Heart left ventricle (tissue), 16 donors: ENCODE data around the gene FMN2. TPM values are rescaled to one million over a fixed set of nuclear protein-coding genes. Genes with fewer than 3 reads are reported as not detected.

Experiments used
- ATAC-seq, 4 donors: fragments of 200-7000 bp; cut with Tn5 transposase; one replicate each; pipeline ENCODE4 v1.9.1; 2020 to 2022; ENCODE audit warnings: moderate library complexity in 4 of 4, mild to moderate bottlenecking in 3 of 4, moderate number of reproducible peaks in 1 of 4
- DNase-seq, 5 donors: peaks; one replicate each; pipeline ENCODE4 v3.0.0-alpha.2; 2020
- H3K27ac ChIP-seq, 12 donors: fragments of 200-600 bp; sonication (generic) in 4 of 12; one replicate each; pipeline versions ENCODE4 v1.5.0 to v1.8.0; 2016 to 2022; ENCODE audit warnings: mild to moderate bottlenecking in 2 of 12
- H3K27me3 ChIP-seq, 9 donors: fragments of 200-600 bp; sonication (generic) in 2 of 9; one replicate each; pipeline versions ENCODE4 v1.5.1 to v1.8.0; 2016 to 2022; ENCODE audit warnings: mild to moderate bottlenecking in 3 of 9
- H3K36me3 ChIP-seq, 9 donors: fragments of 200-600 bp; sonication (generic) in 2 of 9; one replicate each; pipeline versions ENCODE4 v1.5.0 to v1.8.0; 2018 to 2022; ENCODE audit warnings: mild to moderate bottlenecking in 2 of 9
- H3K4me1 ChIP-seq, 12 donors: fragments of 200-600 bp; sonication (generic) in 4 of 12; one replicate each; pipeline versions ENCODE4 v1.5.0 to v1.8.0; 2016 to 2022; ENCODE audit warnings: mild to moderate bottlenecking in 3 of 12
- H3K4me3 ChIP-seq, 12 donors: fragments of 200-600 bp; sonication (generic) in 4 of 12; one replicate each; pipeline versions ENCODE4 v1.5.0 to v1.8.0; 2017 to 2022; ENCODE audit warnings: mild to moderate bottlenecking in 9 of 12, moderate library complexity in 4 of 12
- H3K9me3 ChIP-seq, 12 donors: fragments of 200-600 bp; sonication (generic) in 4 of 12; one replicate each; pipeline versions ENCODE4 v1.5.0 to v1.8.0; 2016 to 2022; ENCODE audit warnings: mild to moderate bottlenecking in 1 of 12
- POLR2A ChIP-seq, 2 donors: fragments of 450-650 bp; IDR thresholded peaks; one replicate each; pipeline ENCODE4 v1.6.1; 2017; ENCODE audit warnings: antibody characterized with exemption in 2 of 2, mild to moderate bottlenecking in 2 of 2, moderate library complexity in 2 of 2
- WGBS, 4 donors: extraction: QIAGEN DNeasy Blood & Tissue Kit in 2 of 4; methylation state at CpG; one replicate each; pipeline versions ENCODE4 v1.1.5 to v1.1.7; 2013 to 2018; 5-methylcytosine and 5-hydroxymethylcytosine counted together
- intact Hi-C, 10 donors: fragments of 100-400 bp; cut with DNase I; formaldehyde crosslinking; loops; one replicate each; pipeline versions ENCODE4 v1.11.1 to v1.14.2; 2022
- polyA plus RNA-seq, 2 donors: library from polyadenylated mRNA; stranded (reverse); fragments of 200-250 nt; gene quantifications; one replicate each; pipeline ENCODE4 v1.2.3, GENCODE V29; 2013
- total RNA-seq, 9 donors: library from RNA; depleted of rRNA in 2 of 9; stranded (reverse); fragments of >200 nt in 2 of 9; fragmentation: NEBNext Ultra II Directional in 3 of 9; extraction: Animal tissue kit (Norgen Biotek cat#: 25700) in 3 of 9; gene quantifications; one replicate each; pipeline versions ENCODE4 v1.1.0 to v1.2.4, GENCODE V29; 2016 to 2023
- TF ChIP-seq, protein P1 (sequence below), 12 donors: fragments of 200-600 bp; sonication (generic) in 4 of 12; IDR thresholded peaks; one replicate each; pipeline versions ENCODE4 v1.5.0 to v1.8.0; 2018 to 2022; ENCODE audit warnings: antibody characterized with exemption in 12 of 12, mild to moderate bottlenecking in 5 of 12
- donor health status: ischemic (EF 13 %, LVEDD 7.1; RV severe dilation, severe dysfunction).
- donor health status: healthy with polysubstance abuse.
- donor health status: DM: no; HTN: yes; CAD: no.
- donor health status: DM: no; HTN: no; CAD: no.
- donor health status: ischemic (EF 25% LVEDD 6.9; RV normal size, moderate dysfunction).
- donor health status: ischemic (EF 25% LVEDD 5.7; RV mildly dilated, moderate dysfunction).
- donor health status: healthy.
- donor health status: DM: yes; HTN: yes; CAD: no.
- donor health status: ischemic (EF 35%, LVEDD 5.7; RV mildly dilated, moderate dysfunction).
- donor health status: nonischemic (EF 11% LVEDD 7.7; RV severe dilation, severe dysfunction).
- donor health status: DM: yes; HTN: yes; CAD: no.
- donor health status: PGD.
- donor health status: ischemic (EF 29% LVEDD 5.4; RV normal size, mild dysfunction).
- donor health status: nonischemic (EF 23%, LVEDD 6.1; RV moderate dilation, normal function).

Gene FMN2
- total and polyA plus RNA-seq, 11 donors, result 0.11 to 1.9 (median 0.31) TPM; not detected in 8

DNA sequence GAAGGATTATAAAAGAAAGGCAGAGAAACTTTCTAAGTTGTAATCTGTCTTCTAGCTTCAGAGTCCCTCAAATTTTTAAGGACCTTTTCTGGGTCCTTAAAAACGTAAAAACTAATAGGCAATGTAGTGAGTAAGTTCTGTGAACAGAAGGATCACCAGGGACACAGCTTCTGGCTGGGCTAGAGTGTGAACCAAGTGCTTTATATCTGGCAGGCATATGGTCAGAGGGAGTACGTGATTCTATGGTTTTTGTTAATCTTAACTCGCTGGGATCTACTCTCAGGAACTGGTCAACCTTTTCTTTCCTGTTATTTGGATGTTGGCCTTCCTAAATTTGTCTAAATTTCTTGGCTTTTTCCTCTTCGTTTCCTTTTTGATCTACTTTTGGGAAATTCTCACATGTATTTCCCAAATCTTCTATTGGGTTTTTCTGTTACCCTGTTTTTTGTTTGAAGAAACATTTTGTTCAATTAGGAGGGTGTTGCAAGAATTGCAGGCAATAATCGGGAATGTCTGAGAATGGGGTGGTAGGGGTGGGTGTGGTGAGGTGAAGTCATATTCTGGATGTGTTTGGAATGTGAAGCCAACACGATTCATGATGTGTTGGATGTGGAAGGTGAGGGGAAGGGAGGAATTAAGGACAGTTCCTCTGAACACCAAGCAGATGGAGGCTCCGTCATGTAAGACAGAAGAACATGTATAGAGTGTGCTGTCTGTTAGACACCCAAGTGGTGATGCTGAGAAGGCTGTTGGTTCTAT is 193.2 kb downstream of the FMN2 start:
- 68 to 72% (median 70%) methylated on average over 7 of the region's 7 CpGs for WGBS, 4 donors
- DNase-seq (no peak), ATAC-seq (no peak)
- no peak overlapping the region for H3K27ac ChIP-seq
- no peaks in the 10 kb centered on the region for H3K36me3 ChIP-seq
- H3K4me1 ChIP-seq, result no peaks in the 10 kb centered on the region
- intact Hi-C loops, result no loop called here
- H3K27me3 ChIP-seq, result no peaks in the 10 kb centered on the region
- peaks cover 0 to 6% (median 0%) of the 10 kb centered on the region in 12 donors for H3K9me3 ChIP-seq
- no peak overlapping the region for H3K4me3 ChIP-seq
- TF ChIP-seq POLR2A (IDR thresholded peaks at IDR 0.05), result no peak
- TF ChIP-seq, protein P1, sequence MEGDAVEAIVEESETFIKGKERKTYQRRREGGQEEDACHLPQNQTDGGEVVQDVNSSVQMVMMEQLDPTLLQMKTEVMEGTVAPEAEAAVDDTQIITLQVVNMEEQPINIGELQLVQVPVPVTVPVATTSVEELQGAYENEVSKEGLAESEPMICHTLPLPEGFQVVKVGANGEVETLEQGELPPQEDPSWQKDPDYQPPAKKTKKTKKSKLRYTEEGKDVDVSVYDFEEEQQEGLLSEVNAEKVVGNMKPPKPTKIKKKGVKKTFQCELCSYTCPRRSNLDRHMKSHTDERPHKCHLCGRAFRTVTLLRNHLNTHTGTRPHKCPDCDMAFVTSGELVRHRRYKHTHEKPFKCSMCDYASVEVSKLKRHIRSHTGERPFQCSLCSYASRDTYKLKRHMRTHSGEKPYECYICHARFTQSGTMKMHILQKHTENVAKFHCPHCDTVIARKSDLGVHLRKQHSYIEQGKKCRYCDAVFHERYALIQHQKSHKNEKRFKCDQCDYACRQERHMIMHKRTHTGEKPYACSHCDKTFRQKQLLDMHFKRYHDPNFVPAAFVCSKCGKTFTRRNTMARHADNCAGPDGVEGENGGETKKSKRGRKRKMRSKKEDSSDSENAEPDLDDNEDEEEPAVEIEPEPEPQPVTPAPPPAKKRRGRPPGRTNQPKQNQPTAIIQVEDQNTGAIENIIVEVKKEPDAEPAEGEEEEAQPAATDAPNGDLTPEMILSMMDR (IDR thresholded peaks at IDR 0.05), result no peak

DNA sequence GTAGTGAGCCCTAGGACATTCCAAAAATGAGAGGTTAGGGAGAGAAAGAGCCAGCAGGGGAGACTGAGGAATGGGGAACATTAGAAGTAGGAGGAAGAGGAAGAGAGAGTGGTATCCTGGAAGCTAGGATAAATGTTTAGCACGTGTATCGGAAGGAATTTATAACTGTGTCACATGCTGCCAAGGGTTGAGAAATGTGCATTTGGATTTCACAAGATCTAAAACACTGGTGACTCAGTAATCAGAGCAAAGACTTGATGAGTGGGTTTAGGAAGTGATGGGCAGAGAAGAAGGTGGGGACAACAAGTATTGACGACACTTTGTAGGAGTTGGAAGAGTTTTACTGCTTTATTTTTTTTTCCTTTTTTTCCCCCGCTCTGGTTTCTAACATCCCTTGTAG is 193.9 kb downstream of the FMN2 start:
- DNase-seq (no peak), ATAC-seq (no peak)
- TF ChIP-seq, protein P1 (IDR thresholded peaks at IDR 0.05), result no peak
- no peak for TF ChIP-seq POLR2A (IDR thresholded peaks at IDR 0.05)
- WGBS, 4 donors, result 87 to 92% (median 89%) methylated on average over 4 of the region's 4 CpGs
- no peaks in the 10 kb centered on the region for H3K27me3 ChIP-seq
- no peaks in the 10 kb centered on the region for H3K4me1 ChIP-seq
- peaks cover 0 to 6% (median 0%) of the 10 kb centered on the region in 12 donors for H3K9me3 ChIP-seq
- H3K27ac ChIP-seq, result no peak overlapping the region
- H3K4me3 ChIP-seq, result no peak overlapping the region
- no peaks in the 10 kb centered on the region for H3K36me3 ChIP-seq
- intact Hi-C loops, result no loop called here

GRCh38 chr1:240287722-240288121 is 196.0 kb downstream of the FMN2 start:
- ATAC-seq, result no peak
- intact Hi-C loops, result no loop called here
- 86 to 94% (median 89%) methylated on average over 1 of the region's 1 CpG for WGBS, 4 donors

DNA sequence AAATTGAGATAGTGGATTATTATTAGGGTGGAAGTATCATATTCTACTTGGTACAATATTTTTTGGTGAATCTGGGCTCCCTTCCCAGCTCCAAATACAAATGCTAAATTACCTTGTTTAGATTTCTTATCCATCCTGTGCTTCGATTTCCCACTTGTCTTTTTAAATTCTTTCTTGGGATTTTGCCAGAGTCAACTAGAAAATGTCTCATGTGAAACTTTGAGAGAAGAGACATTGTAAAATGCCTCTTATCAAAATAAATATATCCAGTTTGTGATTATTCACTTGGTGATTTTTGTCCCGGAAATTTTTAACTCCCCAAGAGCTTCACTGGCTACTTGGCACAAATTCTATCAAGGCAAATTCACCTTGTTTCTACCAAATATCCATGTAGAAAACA is 202.0 kb downstream of the FMN2 start:
- Histone ChIP-seq H3K4me1 (no peaks in the 10 kb centered on the region), H3K27me3 (no peaks in the 10 kb centered on the region), H3K27ac (no peak overlapping the region), H3K4me3 (no peak overlapping the region), H3K36me3 (no peaks in the 10 kb centered on the region), H3K9me3 (no peaks in the 10 kb centered on the region)
- no peak for ATAC-seq
- TF ChIP-seq POLR2A (IDR thresholded peaks at IDR 0.05), result no peak
- TF ChIP-seq, protein P1 (IDR thresholded peaks at IDR 0.05), result no peak
- 27 to 39% (median 34%) methylated on average over 2 of the region's 2 CpGs for WGBS, 4 donors
- intact Hi-C loops, result no loop called here
- DNase-seq, result no peak

More at GRCh38 chr1:240287722-240288121, 196.0 kb downstream of the FMN2 start:
- Histone ChIP-seq H3K36me3 (no peaks in the 10 kb centered on the region), H3K27me3 (no peaks in the 10 kb centered on the region), H3K4me3 (no peak overlapping the region), H3K9me3 (peaks cover 0 to 6% (median 0%) of the 10 kb centered on the region in 12 donors), H3K27ac (no peak overlapping the region), H3K4me1 (no peaks in the 10 kb centered on the region)
- DNase-seq, result no peak
- no peak for TF ChIP-seq POLR2A (IDR thresholded peaks at IDR 0.05)
- TF ChIP-seq, protein P1 (IDR thresholded peaks at IDR 0.05), result no peak
